Measurements from ENCODE around the gene MED15.

DNA sequence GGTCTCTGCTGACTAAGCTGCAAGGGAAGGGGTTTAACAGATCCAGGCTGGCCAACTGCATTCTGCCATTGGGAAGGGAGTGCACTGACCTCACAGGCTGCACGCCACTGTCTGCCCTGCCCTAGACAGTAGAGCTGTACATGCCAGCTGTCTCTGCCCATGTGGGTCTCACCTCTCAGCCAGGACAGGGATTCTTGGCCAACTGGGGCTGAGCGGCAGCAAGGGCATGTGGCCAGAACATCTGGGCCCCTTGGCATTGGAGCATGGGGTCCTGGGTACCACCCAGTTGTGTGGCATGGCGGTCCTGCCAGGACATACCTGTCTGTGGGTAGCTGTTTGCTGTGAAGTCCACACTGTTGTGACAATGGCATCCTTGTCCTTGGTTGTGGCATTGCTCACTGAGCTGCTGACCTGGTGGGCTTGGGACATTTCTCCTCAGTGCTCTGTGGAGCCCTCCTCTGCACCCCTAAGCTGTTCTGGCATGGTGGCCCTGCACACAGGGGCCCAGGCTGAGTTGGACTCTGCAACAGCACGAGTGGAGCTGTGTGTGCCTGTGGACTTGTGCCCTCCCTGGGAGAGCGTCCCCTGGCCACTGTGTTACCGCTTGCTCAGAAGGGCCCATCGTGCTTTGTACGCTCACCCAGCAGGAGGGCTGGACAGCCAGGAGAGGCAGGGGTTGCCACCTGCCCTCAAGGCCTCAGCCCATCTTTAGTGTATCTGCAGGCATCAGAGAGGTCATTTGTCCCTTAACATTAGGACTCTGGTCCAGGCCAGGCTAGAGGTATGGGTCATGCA is 46.7 kb downstream of the MED15 start:
- TF ChIP-seq, protein P1, sequence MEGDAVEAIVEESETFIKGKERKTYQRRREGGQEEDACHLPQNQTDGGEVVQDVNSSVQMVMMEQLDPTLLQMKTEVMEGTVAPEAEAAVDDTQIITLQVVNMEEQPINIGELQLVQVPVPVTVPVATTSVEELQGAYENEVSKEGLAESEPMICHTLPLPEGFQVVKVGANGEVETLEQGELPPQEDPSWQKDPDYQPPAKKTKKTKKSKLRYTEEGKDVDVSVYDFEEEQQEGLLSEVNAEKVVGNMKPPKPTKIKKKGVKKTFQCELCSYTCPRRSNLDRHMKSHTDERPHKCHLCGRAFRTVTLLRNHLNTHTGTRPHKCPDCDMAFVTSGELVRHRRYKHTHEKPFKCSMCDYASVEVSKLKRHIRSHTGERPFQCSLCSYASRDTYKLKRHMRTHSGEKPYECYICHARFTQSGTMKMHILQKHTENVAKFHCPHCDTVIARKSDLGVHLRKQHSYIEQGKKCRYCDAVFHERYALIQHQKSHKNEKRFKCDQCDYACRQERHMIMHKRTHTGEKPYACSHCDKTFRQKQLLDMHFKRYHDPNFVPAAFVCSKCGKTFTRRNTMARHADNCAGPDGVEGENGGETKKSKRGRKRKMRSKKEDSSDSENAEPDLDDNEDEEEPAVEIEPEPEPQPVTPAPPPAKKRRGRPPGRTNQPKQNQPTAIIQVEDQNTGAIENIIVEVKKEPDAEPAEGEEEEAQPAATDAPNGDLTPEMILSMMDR (IDR thresholded peaks at IDR 0.05) = no peak
- no peak for TF ChIP-seq POLR2AphosphoS5 (IDR thresholded peaks at IDR 0.05; ENCODE audit: low read depth, low read length)
- no peak for TF ChIP-seq TCF7L2 (IDR thresholded peaks at IDR 0.05; ENCODE audit: low read depth, low read length)
